Osteoblast (primary cell): ENCODE data around the gene REV1. TPM values are rescaled to one million over a fixed set of nuclear protein-coding genes. Genes with fewer than 3 reads are reported as not detected.

Experiments
- DNase-seq: peaks from one replicate; pipeline ENCODE4 v3.0.0; 2011; ENCODE audit warnings: low spot score, mixed read lengths; ENCODE audit not compliant: insufficient read length; ENCODE audit errors: missing footprints
- H2AFZ ChIP-seq: 2 replicates; pipeline ENCODE4 v1.6.0; 2011; ENCODE audit warnings: mild to moderate bottlenecking, low read length
- H3K27ac ChIP-seq: 2 replicates; pipeline ENCODE4 v1.5.1; 2011; ENCODE audit warnings: mild to moderate bottlenecking, low read depth, low read length, moderate library complexity
- H3K27me3 ChIP-seq: 2 replicates; pipeline ENCODE4 v1.6.0; 2012; ENCODE audit warnings: mild to moderate bottlenecking, control low read depth, inconsistent platforms, low read length, moderate library complexity; ENCODE audit not compliant: insufficient read depth
- H3K36me3 ChIP-seq: 2 replicates; pipeline ENCODE4 v1.5.1; 2011; ENCODE audit warnings: mild to moderate bottlenecking, low read length, control low read depth, moderate library complexity; ENCODE audit not compliant: insufficient read depth
- H3K4me1 ChIP-seq: 2 replicates; pipeline ENCODE4 v1.5.1; 2011; ENCODE audit warnings: mild to moderate bottlenecking, low read length, control low read depth, moderate library complexity; ENCODE audit not compliant: insufficient read depth
- H3K4me2 ChIP-seq: 2 replicates; pipeline ENCODE4 v1.6.0; 2011; ENCODE audit warnings: mild to moderate bottlenecking, low read length; ENCODE audit not compliant: insufficient read depth
- H3K4me3 ChIP-seq: fragments of 200-600 bp; sonication (generic); 3 replicates; pipeline ENCODE4 v1.5.1; 2012; ENCODE audit warnings: mild to moderate bottlenecking, low read length, inconsistent platforms; ENCODE audit not compliant: insufficient read depth
- H3K79me2 ChIP-seq: 2 replicates; pipeline ENCODE4 v1.6.0; 2012; ENCODE audit warnings: mild to moderate bottlenecking, low read length, control low read depth, inconsistent platforms; ENCODE audit not compliant: insufficient read depth
- H3K9me3 ChIP-seq: 2 replicates; pipeline ENCODE4 v1.5.1; 2011; ENCODE audit warnings: low read depth, low read length, control low read depth
- H4K20me1 ChIP-seq: 2 replicates; pipeline ENCODE4 v1.6.0; 2012; ENCODE audit warnings: mild to moderate bottlenecking, low read length, control low read depth; ENCODE audit not compliant: insufficient read depth
- CTCF ChIP-seq: IDR thresholded peaks from 2 replicates; pipeline ENCODE4 v1.5.1; 2011; ENCODE audit warnings: mild to moderate bottlenecking, low read depth, low read length, moderate library complexity; ENCODE audit errors: extremely low read depth
- total RNA-seq: library from RNA; depleted of rRNA; stranded (reverse); fragments of >200 nt; gene quantifications from 2 replicates; pipeline ENCODE4 v1.2.3, GENCODE V29; 2012

REV1 gene
- total RNA-seq, 1 donor: 37.3 TPM

- Histone ChIP-seq H3K27me3 (peaks cover 5% of the 10 kb centered on the region), H3K9me3 (no peaks in the 10 kb centered on the region), H3K4me1 (no peaks in the 10 kb centered on the region), H3K36me3 (no peaks in the 10 kb centered on the region), H3K27ac (no peak overlapping the region), H3K4me3 (no peak overlapping the region), H2AFZ (no peak overlapping the region), H3K79me2 (no peaks in the 10 kb centered on the region), H3K4me2 (no peak overlapping the region), H4K20me1 (no peaks in the 10 kb centered on the region)
- no peak for DNase-seq
- TF ChIP-seq CTCF: no peak
Measured at GRCh38 chr2:99520813-99521212, 31.0 kb upstream of the REV1 start.

- TF ChIP-seq CTCF: no peak
- no peaks in the 10 kb centered on the region for H3K4me1 ChIP-seq
- no peak overlapping the region for H3K4me3 ChIP-seq
Measured at GRCh38 chr2:99520195-99520594, 30.4 kb upstream of the REV1 start.

GRCh38 chr2:99514357-99514756, 24.5 kb upstream of the REV1 start:
- no peak overlapping the region for H3K4me2 ChIP-seq
- H3K9me3 ChIP-seq: no peaks in the 10 kb centered on the region
- no peaks in the 10 kb centered on the region for H3K79me2 ChIP-seq
- no peak overlapping the region for H3K4me3 ChIP-seq
- H4K20me1 ChIP-seq: no peaks in the 10 kb centered on the region
- no peak for TF ChIP-seq CTCF
- peaks cover 9% of the 10 kb centered on the region for H3K27me3 ChIP-seq
- H3K27ac ChIP-seq: no peak overlapping the region
- H3K36me3 ChIP-seq: no peaks in the 10 kb centered on the region
- H3K4me1 ChIP-seq: no peaks in the 10 kb centered on the region
- H2AFZ ChIP-seq: no peak overlapping the region
- DNase-seq: no peak

More at GRCh38 chr2:99520195-99520594, 30.4 kb upstream of the REV1 start:
- Histone ChIP-seq H3K27me3 (peaks cover 5% of the 10 kb centered on the region), H3K9me3 (no peaks in the 10 kb centered on the region), H2AFZ (no peak overlapping the region), H3K4me2 (no peak overlapping the region), H3K36me3 (no peaks in the 10 kb centered on the region), H4K20me1 (no peaks in the 10 kb centered on the region), H3K27ac (no peak overlapping the region), H3K79me2 (no peaks in the 10 kb centered on the region)
- no peak for DNase-seq

GRCh38 chr2:99512181-99512591, 22.4 kb upstream of the REV1 start:
- no peak for DNase-seq
- H3K27ac ChIP-seq: no peak overlapping the region
- TF ChIP-seq CTCF: no peak
- no peak overlapping the region for H3K4me2 ChIP-seq
- no peak overlapping the region for H3K4me3 ChIP-seq
- no peaks in the 10 kb centered on the region for H3K79me2 ChIP-seq
- peaks cover 9% of the 10 kb centered on the region for H3K27me3 ChIP-seq
- no peaks in the 10 kb centered on the region for H3K4me1 ChIP-seq
- H3K9me3 ChIP-seq: no peaks in the 10 kb centered on the region
- H2AFZ ChIP-seq: no peak overlapping the region
- H4K20me1 ChIP-seq: no peaks in the 10 kb centered on the region
- no peaks in the 10 kb centered on the region for H3K36me3 ChIP-seq
